HepG2 (cell line): Measurements from ENCODE around the gene GMPR. TPM values are rescaled to one million over a fixed set of nuclear protein-coding genes. Genes with fewer than 3 reads are reported as not detected.
A peak's percentile ranks its signal among the peaks of the same experiment; 100 is the strongest.

Source experiments
- ARID5B ChIP-seq: IDR thresholded peaks from 2 replicates; pipeline ENCODE4 v1.4.0; 2020; ENCODE audit warnings: mild to moderate bottlenecking, missing genetic modification reagents
- ATF3 ChIP-seq: sonication (generic); formaldehyde crosslinking; IDR thresholded peaks from 2 replicates; pipeline ENCODE4 v1.4.0; 2020; ENCODE audit warnings: missing genetic modification reagents
- BHLHE40 ChIP-seq: IDR thresholded peaks from 2 replicates; pipeline ENCODE4 v1.6.1; 2011; ENCODE audit warnings: low read length, improper control_type of control experiment
- ETS1 ChIP-seq: sonication (generic); formaldehyde crosslinking; IDR thresholded peaks from 2 replicates; pipeline ENCODE4 v1.4.0; 2020; ENCODE audit warnings: missing genetic modification reagents
- FOSL2 ChIP-seq: sonication (generic); formaldehyde crosslinking; IDR thresholded peaks from 2 replicates; pipeline ENCODE4 v1.4.0; 2020; ENCODE audit warnings: missing genetic modification reagents
- FOXK2 ChIP-seq: fragments of 450-650 bp; IDR thresholded peaks from 2 replicates; pipeline ENCODE4 v1.6.1; 2016
- GATAD2A ChIP-seq: IDR thresholded peaks from 2 replicates; pipeline ENCODE4 v1.6.1; 2016
- JUN ChIP-seq: sonication (generic); formaldehyde crosslinking; IDR thresholded peaks from 2 replicates; pipeline ENCODE4 v1.4.0; 2020; ENCODE audit warnings: mild to moderate bottlenecking, missing genetic modification reagents
- MED8 ChIP-seq: sonication (generic); formaldehyde crosslinking; IDR thresholded peaks from 2 replicates; pipeline ENCODE4 v1.8.1; 2023; ENCODE audit warnings: mild to moderate bottlenecking, missing genetic modification reagents; ENCODE audit not compliant: insufficient replicate concordance
- SMC3 ChIP-seq: IDR thresholded peaks from 2 replicates; pipeline ENCODE4 v1.6.1; 2011; ENCODE audit warnings: low read length, improper control_type of control experiment
- SOX6 ChIP-seq, 2 experiments: fragments of 450-650 bp in 1 of 2; sonication (generic) in 1 of 2; formaldehyde crosslinking in 1 of 2; IDR thresholded peaks; 2 replicates each; pipeline versions ENCODE4 v1.4.0 to v1.6.1; 2017 to 2020; ENCODE audit warnings: antibody characterized with exemption in 1 of 2, mild to moderate bottlenecking in 1 of 2, missing genetic modification reagents in 1 of 2
- XRCC5 ChIP-seq: fragments of 200-400 bp; formaldehyde crosslinking; optimal IDR thresholded peaks from 2 replicates; pipeline ENCODE3; 2017; ENCODE audit warnings: mild to moderate bottlenecking, low read length
- ZBTB3 ChIP-seq: sonication (generic); formaldehyde crosslinking; IDR thresholded peaks from 2 replicates; pipeline ENCODE4 v1.4.0; 2020; ENCODE audit warnings: low read depth, mild to moderate bottlenecking, moderate library complexity, missing genetic modification reagents, borderline replicate concordance
- ZNF335 ChIP-seq: sonication (generic); formaldehyde crosslinking; IDR thresholded peaks from 2 replicates; pipeline ENCODE4 v1.4.0; 2020; ENCODE audit warnings: missing genetic modification reagents
- ZNF501 ChIP-seq: sonication (generic); formaldehyde crosslinking; IDR thresholded peaks from 2 replicates; pipeline ENCODE4 v1.5.1; 2020; ENCODE audit warnings: mild to moderate bottlenecking, moderate library complexity, missing genetic modification reagents
- ZNF607 ChIP-seq: sonication (generic); formaldehyde crosslinking; IDR thresholded peaks from 2 replicates; pipeline ENCODE4 v1.5.1; 2020; ENCODE audit warnings: missing genetic modification reagents, mild to moderate bottlenecking, borderline replicate concordance
- polyA plus RNA-seq, 8 experiments: library from polyadenylated mRNA; depleted of rRNA in 3 of 8; stranded (reverse) in 7 of 8; unstranded in 1 of 8; fragments of >200 nt; fragmentation: Illumina TruSeq in 4 of 8; extraction: Trizol in 4 of 8; gene quantifications; 2 replicates each; pipeline versions ENCODE4 v1.2.1 to v1.2.3, GENCODE V29; 2011 to 2016; ENCODE audit warnings: low read depth in 4 of 8, missing spikeins in 1 of 8, mixed read lengths in 1 of 8; ENCODE audit not compliant: insufficient read depth in 1 of 8
- total RNA-seq, 5 experiments: library from RNA; depleted of rRNA; stranded (reverse); fragments of >200 nt; fragmentation: Illumina TruSeq; extraction: Trizol; gene quantifications; 2 replicates each; pipeline ENCODE4 v1.2.3, GENCODE V29; 2016; ENCODE audit warnings: low read depth in 1 of 5
- TF ChIP-seq, protein P1 (sequence below): sonication (generic); formaldehyde crosslinking; IDR thresholded peaks from 2 replicates; pipeline ENCODE4 v1.5.0; 2020; ENCODE audit warnings: mild to moderate bottlenecking, missing genetic modification reagents, moderate library complexity
- TF ChIP-seq, protein P2 (sequence below): sonication (generic); formaldehyde crosslinking; IDR thresholded peaks from 2 replicates; pipeline ENCODE4 v1.4.0; 2020; ENCODE audit warnings: missing genetic modification reagents
- TF ChIP-seq, protein P3 (sequence below): sonication (generic); formaldehyde crosslinking; IDR thresholded peaks from 2 replicates; pipeline ENCODE4 v1.5.0; 2020; ENCODE audit warnings: missing genetic modification reagents, mild to moderate bottlenecking, borderline replicate concordance

The GMPR gene
- total and polyA plus RNA-seq, 2 of the 13 experiments (the other 11 are each of a cell fraction or from before 2014, with no cell fraction given), result not detected

DNA sequence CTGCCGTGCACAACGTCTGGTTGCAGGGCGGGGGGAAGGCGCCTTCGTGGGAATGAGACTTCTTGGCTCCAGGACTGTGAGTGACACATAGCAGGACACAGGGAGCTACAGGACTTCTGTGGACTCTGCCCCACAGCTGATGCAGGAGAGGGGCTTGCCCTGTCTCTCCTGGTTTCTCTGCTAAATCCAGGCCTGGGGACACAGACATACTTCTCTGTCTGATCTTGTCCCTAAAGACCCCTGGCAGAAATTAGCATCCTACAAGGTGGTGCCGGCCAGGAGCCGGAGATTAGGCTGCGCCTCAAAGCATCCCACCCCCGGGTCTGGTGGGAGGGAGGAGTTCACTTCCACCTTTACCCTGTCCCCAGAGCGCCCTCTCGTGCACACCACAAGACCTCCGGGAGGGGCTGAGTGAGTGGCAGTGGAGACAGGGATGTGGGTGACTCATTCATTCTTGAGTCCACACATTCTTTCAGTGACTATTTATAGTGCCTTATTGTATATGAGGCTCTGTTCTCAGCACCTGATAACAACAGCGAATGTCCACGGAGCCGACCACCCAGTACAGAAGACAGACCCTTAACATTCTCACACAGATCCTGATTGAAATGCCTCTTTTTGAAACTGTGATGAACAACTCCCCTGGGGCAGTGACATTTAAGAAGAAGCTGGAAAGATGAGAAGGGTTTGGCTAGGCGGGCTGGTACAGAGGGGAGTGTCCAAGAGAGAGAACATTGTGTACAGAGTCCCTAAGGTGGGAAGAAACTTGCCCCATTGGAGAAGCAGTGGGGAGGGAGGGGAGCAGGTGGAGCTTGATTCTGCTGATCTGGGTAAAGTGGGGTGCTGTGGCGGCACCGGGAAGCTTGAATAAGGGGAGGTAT lies 39.0 kb downstream of the GMPR start (continued):
- TF ChIP-seq ARID5B (CRISPR knock-in tag) (peak; percentile 62), ZNF335 (0 out of 2 replicates have a peak, but pooled peaks have one; percentile 22), ETS1 (CRISPR knock-in tag) (no peak), ZNF501 (CRISPR knock-in tag) (0 out of 2 replicates have a peak, but pooled peaks have one; percentile 46), FOSL2 (CRISPR knock-in tag) (peak; percentile 95), GATAD2A (peak; percentile 28; the same call in 1 of the 2 replicates), SMC3 (peak; percentile 35; the same call in 1 of the 2 replicates), ZBTB3 (no peak), XRCC5 (peak; percentile 86), ZNF607 (CRISPR knock-in tag) (peak; percentile 30; the same call in 1 of the 2 replicates), FOXK2 (no peak), JUN (CRISPR knock-in tag) (peak; percentile 59; the same call in 1 of the 2 replicates), ATF3 (CRISPR knock-in tag) (peak; percentile 44; the same call in 1 of the 2 replicates), MED8 (CRISPR knock-in tag) (no peak), BHLHE40 (peak; percentile 56; the same call in 1 of the 2 replicates), SOX6 (IDR thresholded peaks at IDR 0.05) (no peak), SOX6 (CRISPR knock-in tag; IDR thresholded peaks at IDR 0.05) (peak; percentile 24)
- TF ChIP-seq, protein P1, sequence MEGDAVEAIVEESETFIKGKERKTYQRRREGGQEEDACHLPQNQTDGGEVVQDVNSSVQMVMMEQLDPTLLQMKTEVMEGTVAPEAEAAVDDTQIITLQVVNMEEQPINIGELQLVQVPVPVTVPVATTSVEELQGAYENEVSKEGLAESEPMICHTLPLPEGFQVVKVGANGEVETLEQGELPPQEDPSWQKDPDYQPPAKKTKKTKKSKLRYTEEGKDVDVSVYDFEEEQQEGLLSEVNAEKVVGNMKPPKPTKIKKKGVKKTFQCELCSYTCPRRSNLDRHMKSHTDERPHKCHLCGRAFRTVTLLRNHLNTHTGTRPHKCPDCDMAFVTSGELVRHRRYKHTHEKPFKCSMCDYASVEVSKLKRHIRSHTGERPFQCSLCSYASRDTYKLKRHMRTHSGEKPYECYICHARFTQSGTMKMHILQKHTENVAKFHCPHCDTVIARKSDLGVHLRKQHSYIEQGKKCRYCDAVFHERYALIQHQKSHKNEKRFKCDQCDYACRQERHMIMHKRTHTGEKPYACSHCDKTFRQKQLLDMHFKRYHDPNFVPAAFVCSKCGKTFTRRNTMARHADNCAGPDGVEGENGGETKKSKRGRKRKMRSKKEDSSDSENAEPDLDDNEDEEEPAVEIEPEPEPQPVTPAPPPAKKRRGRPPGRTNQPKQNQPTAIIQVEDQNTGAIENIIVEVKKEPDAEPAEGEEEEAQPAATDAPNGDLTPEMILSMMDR, result peak; percentile 76
- TF ChIP-seq, protein P2, sequence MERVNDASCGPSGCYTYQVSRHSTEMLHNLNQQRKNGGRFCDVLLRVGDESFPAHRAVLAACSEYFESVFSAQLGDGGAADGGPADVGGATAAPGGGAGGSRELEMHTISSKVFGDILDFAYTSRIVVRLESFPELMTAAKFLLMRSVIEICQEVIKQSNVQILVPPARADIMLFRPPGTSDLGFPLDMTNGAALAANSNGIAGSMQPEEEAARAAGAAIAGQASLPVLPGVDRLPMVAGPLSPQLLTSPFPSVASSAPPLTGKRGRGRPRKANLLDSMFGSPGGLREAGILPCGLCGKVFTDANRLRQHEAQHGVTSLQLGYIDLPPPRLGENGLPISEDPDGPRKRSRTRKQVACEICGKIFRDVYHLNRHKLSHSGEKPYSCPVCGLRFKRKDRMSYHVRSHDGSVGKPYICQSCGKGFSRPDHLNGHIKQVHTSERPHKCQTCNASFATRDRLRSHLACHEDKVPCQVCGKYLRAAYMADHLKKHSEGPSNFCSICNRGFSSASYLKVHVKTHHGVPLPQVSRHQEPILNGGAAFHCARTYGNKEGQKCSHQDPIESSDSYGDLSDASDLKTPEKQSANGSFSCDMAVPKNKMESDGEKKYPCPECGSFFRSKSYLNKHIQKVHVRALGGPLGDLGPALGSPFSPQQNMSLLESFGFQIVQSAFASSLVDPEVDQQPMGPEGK (CRISPR knock-in tag), result peak; percentile 59; the same call in 1 of the 2 replicates
- TF ChIP-seq, protein P3, sequence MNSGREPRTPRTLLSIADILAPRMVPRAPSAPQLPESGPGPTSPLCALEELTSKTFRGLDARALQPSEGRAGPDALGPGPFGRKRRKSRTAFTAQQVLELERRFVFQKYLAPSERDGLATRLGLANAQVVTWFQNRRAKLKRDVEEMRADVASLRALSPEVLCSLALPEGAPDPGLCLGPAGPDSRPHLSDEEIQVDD, result no peak
